Right ventricle myocardium superior (tissue), 1 donor: ENCODE measurements around the gene TNK2. TPM values are rescaled to one million over a fixed set of nuclear protein-coding genes. Genes with fewer than 3 reads are reported as not detected.
"Not testable (repeated sequence)": the region's sequence is repeated elsewhere in the genome, so short reads cannot be mapped to it uniquely, and the experiment has no call there.

Source experiments
- ATAC-seq: fragments of 200-7000 bp; cut with Tn5 transposase; one replicate; pipeline ENCODE4 v1.9.1; 2020; ENCODE audit warnings: mild to moderate bottlenecking; ENCODE audit not compliant: poor library complexity
- DNase-seq: peaks from one replicate; pipeline ENCODE4 v3.0.0-alpha.2; 2020
- intact Hi-C: fragments of 100-400 bp; cut with DNase I; formaldehyde crosslinking; loops from one replicate; pipeline ENCODE4 v1.11.2; 2022
- total RNA-seq: library from RNA; stranded (reverse); fragmentation: NEBNext Ultra II Directional; extraction: Animal tissue kit (Norgen Biotek cat#: 25700); gene quantifications from one replicate; pipeline ENCODE4 v1.2.1, GENCODE V29; 2021
- donor health status: DM: no; HTN: yes; CAD: no; lungs with severe emphysema.

TNK2 gene
- total RNA-seq, 1 donor from 2014 or later: 26.7 TPM

DNA sequence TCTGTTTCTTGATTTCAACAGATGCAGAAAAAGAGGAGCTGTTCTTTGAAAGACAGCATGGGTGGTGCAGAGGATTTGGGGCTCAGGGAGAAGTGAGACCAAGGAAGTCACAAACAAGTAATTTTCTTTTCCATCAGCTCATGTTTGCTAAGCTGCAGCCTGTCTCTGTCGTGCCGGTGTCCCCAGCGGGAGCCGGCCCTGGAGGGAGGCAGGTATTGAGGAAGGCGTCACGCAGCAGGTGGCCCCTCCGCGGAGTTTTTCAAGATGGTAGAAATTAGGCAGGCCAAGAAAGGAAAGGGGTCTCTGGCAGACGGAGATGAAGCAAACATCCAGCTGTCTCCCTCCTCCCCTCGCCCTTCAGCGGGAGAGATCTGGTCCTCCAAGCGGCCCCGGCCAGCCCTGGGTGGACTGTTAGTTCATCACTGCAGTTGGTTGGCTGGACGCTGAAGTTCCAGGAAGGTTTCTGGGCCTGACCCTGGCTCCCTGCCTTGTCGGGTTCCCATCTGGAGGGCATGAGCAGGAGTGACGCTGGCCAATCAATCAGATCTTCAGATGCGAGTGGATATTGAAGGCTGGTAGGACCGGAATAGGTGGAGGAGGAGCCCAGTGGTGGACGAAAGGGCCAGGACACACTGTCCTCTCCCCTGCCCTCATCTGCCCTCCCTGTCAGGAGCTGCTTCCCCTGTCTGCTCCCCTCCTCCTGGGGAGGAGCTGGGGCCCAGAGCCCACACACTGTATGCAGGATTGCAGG is 68.9 kb downstream of the TNK2 start:
- intact Hi-C loops: no loop called here
- DNase-seq (no peak), ATAC-seq (no peak)

DNA sequence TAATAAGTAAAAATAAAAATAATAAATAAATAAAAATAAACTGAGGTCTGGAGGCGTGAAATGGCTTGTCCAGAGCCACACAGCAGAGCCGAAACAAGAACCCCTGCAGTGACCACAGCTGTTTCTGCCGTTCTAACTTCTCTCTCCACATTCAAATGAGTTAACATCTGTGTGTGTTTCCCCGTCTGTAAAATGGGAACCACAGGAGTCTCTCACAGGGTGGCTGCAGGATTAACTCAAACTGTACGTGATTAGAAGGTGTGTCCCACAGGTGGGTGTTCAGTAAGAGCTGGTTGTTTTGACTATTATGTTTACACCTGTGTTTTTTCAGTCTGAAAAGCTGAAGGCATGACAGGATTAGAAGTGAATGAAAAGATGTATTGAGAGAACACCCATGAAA is 69.6 kb downstream of the TNK2 start:
- intact Hi-C loops: no loop called here
- ATAC-seq (no peak), DNase-seq (no peak)

DNA sequence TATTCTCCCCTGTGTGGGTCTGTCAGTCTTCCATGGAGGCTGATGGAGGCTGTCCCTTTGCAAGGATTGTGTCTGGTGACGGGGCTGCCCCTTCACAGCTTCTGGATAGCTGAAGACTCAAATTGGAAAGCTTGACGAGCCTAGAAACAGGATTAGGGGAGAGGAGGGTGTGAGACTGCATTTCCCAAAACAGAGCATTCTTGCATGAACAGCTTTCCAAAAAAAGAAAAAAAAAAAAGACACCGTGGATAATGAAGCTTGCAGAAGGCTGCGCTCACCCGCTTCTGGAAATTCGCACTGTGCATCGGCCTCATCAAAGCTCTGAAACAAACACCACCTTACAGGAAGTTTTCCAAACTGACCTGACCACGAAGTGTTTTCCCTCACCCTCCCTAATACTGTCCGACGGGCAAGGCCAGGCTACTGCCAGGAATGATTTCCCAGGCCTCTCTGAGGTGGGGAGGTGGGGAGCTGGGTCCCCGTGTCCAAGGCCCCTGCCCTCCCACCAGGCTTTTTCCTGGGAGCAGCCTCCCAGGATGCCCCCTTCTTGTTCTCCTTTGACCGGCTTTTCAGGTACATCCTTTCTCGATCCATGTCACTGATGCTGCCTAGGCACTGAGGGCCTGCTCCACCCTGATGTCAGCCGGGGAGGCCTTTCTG is 71.7 kb downstream of the TNK2 start:
- intact Hi-C loops: no loop called here
- DNase-seq: no peak
- ATAC-seq: no peak

DNA sequence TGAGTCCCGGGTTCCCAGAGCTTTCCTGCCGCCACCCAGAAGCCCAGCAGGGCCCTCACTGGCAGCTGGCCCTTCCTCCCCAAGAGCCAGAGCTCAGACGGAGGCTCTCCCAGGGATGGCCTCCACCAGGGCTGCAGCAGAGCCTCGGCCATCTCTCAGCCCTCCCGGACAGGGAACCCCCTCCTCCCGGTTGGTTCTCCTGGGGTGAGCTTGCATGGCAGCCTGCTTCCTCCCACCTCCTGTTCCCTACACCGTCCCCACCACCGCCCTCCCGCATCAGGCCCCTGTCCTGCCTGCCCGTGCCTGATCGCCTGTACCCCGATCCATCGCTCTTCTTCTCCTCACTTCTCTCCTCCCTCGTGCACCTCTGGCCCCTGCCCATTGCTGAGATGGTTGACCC is 72.6 kb downstream of the TNK2 start:
- intact Hi-C loops: no loop called here
- DNase-seq (no peak), ATAC-seq (no peak)

DNA sequence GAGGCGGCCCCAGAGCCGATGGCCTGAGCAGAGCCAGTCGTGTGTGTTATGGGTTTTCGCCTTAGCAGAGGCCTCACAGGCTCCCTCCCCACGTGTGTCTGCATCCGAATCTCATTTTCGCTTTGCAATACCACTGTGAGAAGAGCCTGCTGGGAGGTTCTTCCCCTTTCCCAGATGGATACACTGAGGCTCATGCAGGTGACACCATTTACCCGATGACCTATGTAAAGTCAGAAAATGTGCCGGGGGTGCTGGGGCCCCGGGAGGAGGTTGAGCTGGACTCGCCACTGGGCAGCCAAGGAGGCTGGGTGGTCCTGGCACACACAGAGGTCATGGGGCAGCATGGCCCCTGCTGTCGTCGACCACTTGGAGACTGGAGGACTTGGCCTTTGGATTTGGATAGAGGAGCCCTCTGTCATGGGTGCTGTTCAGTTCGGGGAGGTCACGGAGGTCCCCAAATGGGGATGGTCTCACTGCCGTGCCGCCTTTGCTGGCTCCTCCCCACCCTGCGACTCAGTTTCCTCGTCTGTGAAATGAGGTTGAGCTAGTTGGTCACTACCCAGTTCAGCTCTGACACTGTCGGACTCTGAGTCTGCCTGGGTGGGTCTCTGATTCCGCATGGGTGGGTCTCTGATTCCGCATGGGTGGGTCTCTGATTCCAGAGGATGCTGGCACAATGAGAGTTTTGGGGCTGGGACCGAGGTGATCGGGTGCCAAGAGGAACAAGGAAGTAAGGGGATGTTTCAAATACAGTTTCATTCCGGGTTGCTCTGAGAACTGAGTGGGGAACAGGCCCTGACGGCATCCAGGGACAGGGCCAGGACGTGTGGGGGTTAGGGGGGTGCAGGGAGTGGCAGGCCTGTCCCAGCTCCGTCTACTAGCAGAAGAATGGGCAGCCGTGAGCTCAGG is 73.4 kb downstream of the TNK2 start:
- intact Hi-C loops: no loop called here
- no peak for DNase-seq
- no peak for ATAC-seq

DNA sequence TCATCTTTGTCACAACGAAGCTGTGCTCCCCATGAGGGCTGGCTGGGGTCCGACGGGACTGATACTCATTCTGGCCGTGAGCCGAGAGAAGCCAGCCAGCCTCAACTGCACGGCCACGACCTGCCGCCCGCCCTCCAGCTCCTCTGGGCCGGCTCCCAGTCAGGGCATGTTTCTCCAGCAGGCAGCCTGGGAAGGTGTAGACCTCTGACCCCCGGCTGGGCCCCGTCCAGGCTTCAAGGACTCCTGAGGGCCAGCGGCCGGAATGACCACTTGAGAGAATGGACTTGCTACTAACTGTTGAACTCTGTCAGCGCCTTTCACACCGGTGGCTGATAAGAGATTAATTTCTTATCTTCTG is 78.5 kb downstream of the TNK2 start:
- intact Hi-C loops: no loop called here
- no peak for DNase-seq
- ATAC-seq: no peak

DNA sequence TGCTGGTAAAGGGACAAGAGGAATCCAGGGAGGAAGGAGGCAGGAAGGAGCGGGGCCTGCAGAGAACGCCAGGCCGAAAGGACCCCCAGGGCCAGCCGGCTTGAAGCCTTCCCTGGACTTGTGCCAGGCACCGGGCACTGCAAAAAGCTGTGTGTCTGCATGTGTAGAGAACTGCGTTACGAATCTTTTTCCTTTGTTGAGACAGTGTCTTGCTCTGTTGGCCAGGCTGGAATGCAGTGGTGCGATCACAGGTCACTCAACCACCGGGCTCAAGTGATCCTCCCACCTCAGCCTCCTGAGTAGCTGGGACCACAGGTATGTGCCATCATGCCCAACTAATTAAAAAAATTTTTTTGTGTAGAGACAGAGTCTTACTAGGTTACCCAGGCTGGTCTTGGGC is 79.6 kb downstream of the TNK2 start:
- no peak for DNase-seq
- no peak for ATAC-seq
- intact Hi-C loops: no loop called here

DNA sequence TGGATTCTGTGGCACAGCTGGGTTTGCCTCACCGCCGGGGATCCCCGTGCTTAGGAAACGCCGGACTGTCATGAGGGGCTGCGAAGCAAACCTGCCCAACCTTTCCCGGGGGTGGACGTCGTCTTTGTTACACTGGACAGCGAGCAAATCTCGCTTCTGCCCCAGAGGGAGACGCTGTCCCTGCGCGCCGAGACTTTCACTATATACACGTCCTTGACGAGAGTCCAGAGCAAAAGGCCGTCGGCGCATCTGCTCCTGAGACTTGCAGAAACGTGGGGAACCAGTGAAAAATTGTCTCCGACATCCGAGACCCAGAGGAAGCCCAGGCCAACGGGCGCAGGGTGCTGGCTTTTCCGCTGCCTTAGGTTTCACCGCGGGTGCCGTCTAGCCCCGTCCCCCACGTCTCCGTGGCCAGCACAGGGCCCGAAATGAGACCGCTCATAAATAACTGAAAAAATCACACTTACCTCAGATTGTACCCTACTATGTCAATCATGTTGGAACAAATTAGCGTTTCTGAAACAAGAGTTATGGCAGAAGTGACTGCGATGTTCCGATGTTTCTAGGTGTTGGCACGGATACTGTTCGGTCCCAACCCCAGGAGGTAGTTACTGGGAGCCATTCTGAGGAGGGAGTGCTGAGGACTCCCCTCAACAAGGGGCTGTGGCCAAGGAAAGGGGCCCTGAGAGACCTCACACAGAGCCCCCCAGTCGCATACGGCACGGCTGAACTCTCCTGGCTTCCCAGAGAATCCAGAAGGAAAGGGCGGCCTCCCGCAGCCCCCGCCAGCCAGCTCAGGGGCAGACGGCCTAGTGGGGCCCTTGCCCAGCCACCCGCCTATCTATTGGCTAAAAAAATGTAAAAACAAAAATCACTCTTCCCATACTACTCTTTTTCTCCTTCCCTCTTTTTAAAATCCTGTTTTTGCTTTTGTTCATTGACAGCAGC is 82.2 kb downstream of the TNK2 start:
- DNase-seq (no peak), ATAC-seq (no peak)
- intact Hi-C loops: no loop called here

DNA sequence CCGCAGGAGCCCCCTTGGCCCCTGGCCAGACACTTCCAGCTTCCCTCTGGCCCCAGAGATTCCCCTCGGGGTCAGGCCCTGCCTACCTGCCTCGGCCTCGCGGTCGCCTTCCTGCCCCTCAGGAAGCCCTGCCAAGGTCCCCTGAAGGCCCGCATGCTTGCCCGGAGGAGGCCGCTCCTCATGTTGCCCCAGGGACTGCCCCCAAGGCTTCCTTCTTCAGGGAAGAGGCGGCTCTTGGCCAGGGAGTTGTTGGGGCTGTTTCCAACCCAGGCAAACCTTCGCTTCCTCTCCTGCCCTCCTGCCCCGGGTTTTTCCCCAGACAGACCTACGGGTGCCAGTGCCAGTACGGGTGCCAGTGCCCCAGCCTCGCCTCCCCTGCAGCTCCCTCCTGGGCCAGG is 83.2 kb downstream of the TNK2 start:
- ATAC-seq (no peak), DNase-seq (no peak)

DNA sequence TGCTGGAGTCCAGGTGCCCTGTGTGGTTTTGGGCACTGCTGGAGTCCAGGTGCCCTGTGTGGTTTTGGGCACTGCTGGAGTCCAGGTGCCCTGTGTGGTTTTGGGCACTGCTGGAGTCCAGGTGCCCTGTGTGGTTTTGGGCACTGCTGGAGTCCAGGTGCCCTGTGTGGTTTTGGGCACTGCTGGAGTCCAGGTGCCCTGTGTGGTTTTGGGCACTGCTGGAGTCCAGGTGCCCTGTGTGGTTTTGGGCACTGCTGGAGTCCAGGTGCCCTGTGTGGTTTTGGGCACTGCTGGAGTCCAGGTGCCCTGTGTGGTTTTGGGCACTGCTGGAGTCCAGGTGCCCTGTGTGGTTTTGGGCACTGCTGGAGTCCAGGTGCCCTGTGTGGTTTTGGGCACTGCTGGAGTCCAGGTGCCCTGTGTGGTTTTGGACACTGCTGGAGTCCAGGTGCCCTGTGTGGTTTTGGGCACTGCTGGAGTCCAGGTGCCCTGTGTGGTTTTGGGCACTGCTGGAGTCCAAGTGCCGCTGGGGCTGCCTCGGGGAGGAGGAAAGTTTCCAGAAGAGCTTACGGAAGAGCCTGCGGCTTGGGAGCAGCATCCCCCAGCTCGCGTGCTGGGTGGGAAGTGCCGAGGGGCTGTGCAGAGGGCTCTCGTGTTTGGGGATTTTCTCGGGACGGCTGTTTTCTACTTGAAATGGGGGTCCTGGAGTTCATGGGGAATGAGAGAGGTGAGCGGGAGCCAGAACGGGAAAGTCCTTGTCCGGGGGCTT is 83.7 kb downstream of the TNK2 start:
- DNase-seq, intact Hi-C loops, ATAC-seq: not testable (repeated sequence)

More for the DNA sequence above, 83.2 kb downstream of the TNK2 start:
- intact Hi-C loops: no loop called here

DNA sequence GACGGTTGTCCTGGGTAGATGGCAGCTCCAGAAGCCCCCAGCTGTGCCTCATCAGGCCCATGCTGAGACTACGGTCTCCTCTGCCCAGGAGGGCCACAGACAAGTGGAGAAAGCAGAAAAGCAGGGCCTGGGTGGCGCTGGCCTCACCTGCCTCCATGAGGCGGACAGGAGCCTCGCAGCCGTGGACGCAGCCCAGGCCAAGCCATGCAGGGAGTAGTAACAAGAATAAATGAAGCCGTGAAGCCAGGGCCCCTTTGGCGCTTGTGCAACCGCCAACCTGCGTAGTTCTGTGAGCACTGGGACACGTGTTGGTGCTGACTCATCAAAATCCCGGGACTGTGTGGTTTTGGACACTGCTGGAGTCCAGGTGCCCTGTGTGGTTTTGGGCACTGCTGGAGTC is 84.4 kb downstream of the TNK2 start:
- ATAC-seq: no peak
- no peak for DNase-seq
- intact Hi-C loops: no loop called here

DNA sequence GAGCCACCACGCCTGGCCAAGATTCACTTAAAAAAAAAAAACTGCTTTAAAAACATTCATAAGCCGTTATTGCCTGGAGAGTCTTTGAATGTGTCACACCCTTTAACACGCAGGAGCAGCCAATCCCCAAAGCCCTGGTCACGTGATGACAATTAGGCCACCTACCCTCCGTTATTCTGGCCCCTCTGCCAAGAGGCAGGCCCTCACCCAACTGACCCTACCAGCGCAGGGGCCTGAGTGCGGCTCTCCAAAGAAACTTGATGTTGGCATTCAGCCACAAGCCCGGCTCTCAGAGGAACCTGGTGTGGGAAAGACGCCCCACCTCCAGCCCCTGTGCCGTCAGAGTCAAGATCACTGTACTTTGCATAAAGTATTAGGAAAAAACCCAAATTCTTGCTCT is 85.1 kb downstream of the TNK2 start:
- peak; percentile 10 for ATAC-seq
- DNase-seq: peak; percentile 38
- intact Hi-C loops: no loop called here

DNA sequence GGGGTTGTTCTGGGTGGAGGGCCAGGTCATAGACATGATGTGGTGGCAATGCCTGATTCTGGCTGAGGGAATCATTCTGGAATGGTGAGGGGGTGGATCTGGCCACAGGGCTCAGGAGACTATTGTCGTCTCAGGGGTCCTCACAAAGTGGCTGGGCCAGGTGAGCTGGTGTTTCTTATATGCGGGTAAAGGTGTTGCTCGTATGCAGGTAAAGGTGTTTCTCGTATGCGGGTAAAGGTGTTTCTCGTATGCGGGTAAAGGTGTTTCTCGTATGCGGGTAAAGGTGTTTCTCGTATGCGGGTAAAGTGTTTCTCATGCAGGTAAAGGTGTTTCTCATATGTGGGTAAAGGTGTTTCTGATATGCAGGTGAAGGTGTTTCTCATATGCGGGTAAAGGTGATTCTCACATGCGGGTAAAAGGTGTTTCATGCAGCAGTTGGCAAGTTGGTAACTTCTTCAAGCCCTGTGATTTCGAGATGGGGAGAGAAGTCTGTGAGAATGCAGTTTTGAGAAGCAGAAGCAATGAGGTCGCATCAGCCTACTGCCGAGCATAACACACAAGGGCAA is 86.1 kb downstream of the TNK2 start:
- intact Hi-C loops: no loop called here
- DNase-seq (no peak), ATAC-seq (no peak)

DNA sequence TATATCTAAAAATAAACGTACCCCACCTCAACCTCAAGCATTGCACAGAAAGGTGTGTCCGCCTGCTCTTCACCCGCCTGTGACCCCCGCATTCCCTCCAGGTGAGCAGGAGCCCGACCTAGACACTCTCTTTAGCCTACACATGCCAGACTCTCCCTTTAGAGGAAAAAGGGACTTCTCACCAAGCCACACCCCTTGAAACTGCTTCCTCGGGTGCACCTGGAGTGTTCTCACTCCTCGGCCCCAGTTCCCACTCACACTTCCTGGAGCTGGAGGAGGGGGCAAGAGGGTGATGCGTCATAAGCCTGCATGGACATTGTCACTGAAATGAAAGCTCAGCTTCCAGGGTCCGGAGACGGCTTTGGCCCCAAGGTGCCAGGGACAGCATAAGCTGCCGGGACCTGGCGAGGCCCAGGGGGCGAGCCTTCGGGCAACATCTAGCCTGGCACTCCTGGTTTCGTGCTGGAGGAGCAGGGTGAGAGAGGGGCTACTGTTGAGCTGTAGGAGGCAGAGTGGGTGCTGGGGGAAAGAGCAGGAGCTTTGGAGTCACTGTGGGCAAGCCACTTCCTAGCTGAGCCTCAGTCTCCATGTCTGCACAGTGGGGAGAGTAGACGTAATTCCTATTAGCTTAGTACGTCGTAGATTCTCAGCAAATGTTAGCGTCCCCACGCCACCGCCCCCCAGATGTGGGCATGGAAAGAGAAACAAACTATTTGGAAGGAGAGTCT is 86.8 kb downstream of the TNK2 start:
- no peak for ATAC-seq
- intact Hi-C loops: no loop called here
- DNase-seq: peak; percentile 3

DNA sequence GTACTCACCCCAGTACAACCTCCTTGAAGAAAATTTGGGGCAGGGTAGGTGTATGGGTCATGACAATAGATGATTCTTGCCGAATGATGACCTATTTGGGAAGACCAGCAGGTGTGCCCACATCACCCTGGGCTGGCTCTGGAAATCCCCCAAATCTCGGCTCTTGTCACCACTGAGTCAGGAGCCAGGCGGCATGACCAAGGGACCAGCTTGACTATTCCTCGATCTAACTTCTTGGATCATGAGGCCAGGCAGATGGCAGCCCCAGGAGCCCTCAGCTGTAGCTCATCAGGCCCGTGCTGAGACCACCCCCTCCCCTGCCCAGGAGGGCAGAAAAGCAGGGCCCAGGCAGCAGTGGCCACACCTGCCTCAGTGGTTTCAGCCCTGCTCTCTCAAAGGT is 87.5 kb downstream of the TNK2 start:
- no peak for ATAC-seq
- intact Hi-C loops: no loop called here
- peak; percentile 17 for DNase-seq

DNA sequence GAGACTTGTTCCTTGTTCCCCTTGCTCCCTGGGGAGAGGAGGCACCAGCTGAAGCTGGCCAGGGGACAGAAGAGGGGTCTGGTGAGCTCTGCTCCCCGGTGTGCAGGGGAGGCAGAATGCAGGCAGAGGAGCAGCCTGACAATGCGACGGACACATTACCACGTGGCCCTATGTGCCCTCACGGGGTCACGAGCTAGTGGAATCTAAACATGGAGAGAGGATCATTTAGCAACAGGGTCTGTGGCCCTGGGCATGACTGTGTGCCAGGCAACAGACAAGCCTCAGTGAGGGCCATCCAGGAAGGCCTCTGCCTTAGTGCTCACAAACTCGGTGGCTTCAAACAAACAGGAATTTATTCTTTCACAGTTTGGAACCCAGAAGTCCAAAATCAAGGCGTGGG is 88.2 kb downstream of the TNK2 start:
- intact Hi-C loops: no loop called here
- ATAC-seq: no peak

DNA sequence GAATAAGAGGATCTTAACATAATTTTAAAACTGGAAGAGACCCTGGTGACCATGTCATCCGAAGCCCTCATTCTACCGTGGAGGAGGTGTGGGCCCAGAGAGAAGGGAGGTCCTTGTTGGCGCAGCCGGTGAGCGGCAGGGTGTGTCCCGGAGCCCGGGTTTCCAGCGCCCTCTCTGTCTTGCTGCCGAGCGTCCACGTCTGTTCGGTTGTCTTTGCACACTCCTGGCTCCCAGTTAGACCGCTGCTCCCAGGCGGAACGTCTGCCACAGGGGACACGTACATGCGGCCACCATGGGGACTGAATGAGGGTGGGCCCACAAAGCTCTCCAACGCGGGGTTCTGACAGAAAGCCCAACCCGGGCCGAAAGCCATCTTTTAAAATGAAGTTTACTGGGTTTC is 90.0 kb downstream of the TNK2 start:
- ATAC-seq (no peak), DNase-seq (peak; percentile 30)
- intact Hi-C loops: no loop called here

More for the DNA sequence above, 88.2 kb downstream of the TNK2 start:
- DNase-seq: peak; percentile 8
